ENCODE data around the gene NPIPB8. TPM values are rescaled to one million over a fixed set of nuclear protein-coding genes. Genes with fewer than 3 reads are reported as not detected.

Gene NPIPB8
- total and polyA plus RNA-seq, 9 of the 15 experiments (the other 6 are each of a cell fraction or from before 2014, with no cell fraction given) = 0.16 TPM; not detected in 8

GRCh38 chr16:28609631-28610594, 28.0 kb upstream of the NPIPB8 start, which contains the start of gene SULT1A1:
TSS of gene SULT1A1 (minus strand) at chr16:28610044. CDS start at chr16:28608855, 1,189 bp downstream.
- no peaks in the 10 kb centered on the region for H3K36me3 ChIP-seq (ENCODE audit: control insufficient read depth, insufficient read depth, low read length)
- peak; percentile 52 to 66 (median 56) for DNase-seq (ENCODE audit: extremely low read depth in 1 of 4, low spot score in 3 of 4)
- peak; percentile 81 for ATAC-seq
- TSS peak; percentile 86 for BruUV-seq (replicated peaks)
- H3K9me1 ChIP-seq (ENCODE audit: control insufficient read depth, insufficient read depth, low read length) = no peaks in the 10 kb centered on the region
- H3K27me3 ChIP-seq (ENCODE audit: control insufficient read depth in 2 of 2, insufficient read depth in 2 of 2, low read length in 2 of 2) = no peaks in the 10 kb centered on the region
- H3K4me2 ChIP-seq (ENCODE audit: insufficient read depth, low read length) = peak within 1 kb of the TSS; percentile 71
- peak within 1 kb of the TSS; percentile 38 to 91; a peak in 3 of 4 replicates for H3K9ac ChIP-seq (ENCODE audit: insufficient read depth in 1 of 2, low read depth in 2 of 2, low read length in 2 of 2)
- peak; percentile 62 for FAIRE-seq
- no peaks in the 10 kb centered on the region for H3K9me3 ChIP-seq (replicated peaks; ENCODE audit: control insufficient read depth, insufficient read depth, low read depth, low read length)
- H2AFZ ChIP-seq (ENCODE audit: low read depth, low read length) = peak within 1 kb of the TSS; percentile 66
- ChIA-PET POLR2A (interaction anchor here (0.6 to 1.2 kb wide), 3 partner anchors 12 to 80 kb away, joined by 3 read pairs; partner anchors contain the start of gene SGF29), CTCF (ENCODE audit: low intra/inter-chr PET ratio) (interaction anchor here (0.6 kb wide), 1 partner anchor 317 kb away, joined by 5 read pairs; no protein-coding TSS in a partner anchor)
- intact Hi-C loops (cut with micrococcal nuclease) (no loop called here), in situ Hi-C loops (cut with MboI) (loop anchor here (25.0 kb wide), 4 partner anchors 102 to 1602 kb away; partner anchors contain the start of genes EIF3C and EIF3CL)
- H3K4me3 ChIP-seq = peak within 1 kb of the TSS; percentile 22
- no peaks in the 10 kb centered on the region for H3K79me2 ChIP-seq (ENCODE audit: control insufficient read depth, insufficient read depth, low read length)
- peaks cover 6 to 17% of the 10 kb centered on the region in 2 experiments; a peak in 3 of 5 replicates for H3K4me1 ChIP-seq (replicated peaks in 1 of 2; ENCODE audit: control insufficient read depth in 2 of 2, insufficient read depth in 2 of 2, low read length in 2 of 2)
- no peaks in the 10 kb centered on the region for H4K20me1 ChIP-seq (replicated peaks; ENCODE audit: control insufficient read depth, insufficient read depth, low read length)
- no peak within 1 kb of the TSS; the same call in 2 of the 3 replicates for H3K27ac ChIP-seq (ENCODE audit: extremely low read depth, low read depth, low read length)
- 30% methylated on average over 9 of the region's 11 CpGs for WGBS (ENCODE audit: insufficient coverage, low coverage, missing lambda C conversion rate)
- TF ChIP-seq, protein P1, sequence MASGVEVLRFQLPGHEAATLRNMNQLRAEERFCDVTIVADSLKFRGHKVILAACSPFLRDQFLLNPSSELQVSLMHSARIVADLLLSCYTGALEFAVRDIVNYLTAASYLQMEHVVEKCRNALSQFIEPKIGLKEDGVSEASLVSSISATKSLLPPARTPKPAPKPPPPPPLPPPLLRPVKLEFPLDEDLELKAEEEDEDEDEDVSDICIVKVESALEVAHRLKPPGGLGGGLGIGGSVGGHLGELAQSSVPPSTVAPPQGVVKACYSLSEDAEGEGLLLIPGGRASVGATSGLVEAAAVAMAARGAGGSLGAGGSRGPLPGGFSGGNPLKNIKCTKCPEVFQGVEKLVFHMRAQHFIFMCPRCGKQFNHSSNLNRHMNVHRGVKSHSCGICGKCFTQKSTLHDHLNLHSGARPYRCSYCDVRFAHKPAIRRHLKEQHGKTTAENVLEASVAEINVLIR (CRISPR knock-in tag; IDR thresholded peaks at IDR 0.05) = no peak
- TF ChIP-seq SMAD2 (IDR thresholded peaks at IDR 0.05; ENCODE audit: low read depth, low read length) (no peak), EGR1 (conservative IDR thresholded peaks at IDR 0.05) (no peak), TGIF2 (CRISPR knock-in tag; IDR thresholded peaks at IDR 0.05) (no peak), ZNF311 (CRISPR knock-in tag; IDR thresholded peaks at IDR 0.05) (no peak), PCBP2 (IDR thresholded peaks at IDR 0.05; ENCODE audit: low read depth, low read length, poor library complexity, severe bottlenecking) (no peak), CREB1 (IDR thresholded peaks at IDR 0.05) (no peak), CREB1 (CRISPR knock-in tag; IDR thresholded peaks at IDR 0.05) (no peak), ARID1B (IDR thresholded peaks at IDR 0.05) (no peak), ZNF740 (CRISPR knock-in tag; IDR thresholded peaks at IDR 0.05) (no peak), ZNF740 (tag; IDR thresholded peaks at IDR 0.05) (0 out of 4 replicates have a peak, but pooled peaks of 1 of the 2 experiments have one; percentile 29), NCOA4 (IDR thresholded peaks at IDR 0.05; ENCODE audit: partially characterized antibody) (no peak), MCM7 (IDR thresholded peaks at IDR 0.05) (no peak), ZNF830 (CRISPR knock-in tag; IDR thresholded peaks at IDR 0.05) (no peak), HINFP (tag; conservative IDR thresholded peaks at IDR 0.05; ENCODE audit: low read depth) (no peak)

Measured in K562 (cell line).